Mucosa of rectum (tissue), 2 donors: Measurements from ENCODE around the gene SOX6.

ENCODE experiments used
- H3K27ac ChIP-seq, 2 donors: one replicate each; pipeline ENCODE4 v1.7.0; 2013; ENCODE audit warnings: inconsistent platforms in 2 of 2, low read depth in 2 of 2, low read length in 2 of 2
- H3K27me3 ChIP-seq, 2 donors: one replicate each; pipeline ENCODE4 v1.7.0; 2013; ENCODE audit warnings: low read length in 2 of 2; ENCODE audit not compliant: control insufficient read depth in 2 of 2, insufficient read depth in 2 of 2
- H3K36me3 ChIP-seq, 2 donors: one replicate each; pipeline ENCODE4 v1.7.0; 2013; ENCODE audit warnings: low read length in 2 of 2; ENCODE audit not compliant: control insufficient read depth in 2 of 2, insufficient read depth in 2 of 2
- H3K4me1 ChIP-seq, 2 donors: one replicate each; pipeline ENCODE4 v1.7.0; 2013; ENCODE audit warnings: low read length in 2 of 2, mild to moderate bottlenecking in 1 of 2; ENCODE audit not compliant: control insufficient read depth in 2 of 2, insufficient read depth in 2 of 2
- H3K4me3 ChIP-seq, 2 donors: one replicate each; pipeline ENCODE4 v1.7.0; 2013; ENCODE audit warnings: low read length in 2 of 2
- H3K9ac ChIP-seq, 2 donors: one replicate each; pipeline ENCODE4 v1.7.0; 2013; ENCODE audit warnings: low read length in 2 of 2, low read depth in 1 of 2, mild to moderate bottlenecking in 1 of 2
- H3K9me3 ChIP-seq, 2 donors: one replicate each; pipeline ENCODE4 v1.7.0; 2013; ENCODE audit warnings: low read length in 2 of 2; ENCODE audit not compliant: control insufficient read depth in 2 of 2
- donor health status: healthy.
- donor health status: Normal muscosa, but diverticular disease.

Gene SOX6

DNA sequence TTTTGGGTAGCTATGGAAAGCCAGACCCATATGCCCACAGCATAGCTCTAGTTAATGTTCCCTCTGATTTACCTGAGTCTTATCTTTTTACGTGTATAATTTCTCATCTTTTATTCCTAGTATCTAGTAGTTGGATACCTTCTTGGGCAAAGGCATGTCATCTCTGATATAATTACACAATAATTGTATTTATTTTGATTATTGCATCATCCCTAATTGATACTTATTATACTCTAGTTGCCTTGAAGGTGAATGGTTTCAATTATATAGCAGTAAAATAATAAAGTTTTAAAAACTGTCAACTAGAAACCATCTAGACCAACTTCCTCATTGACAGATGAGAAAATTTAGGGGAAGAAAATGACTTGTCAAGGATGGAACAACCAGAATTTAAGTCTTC, 347.3 kb downstream of the SOX6 start:
- H3K27ac ChIP-seq, result no peak overlapping the region
- H3K4me1 ChIP-seq, result no peaks in the 10 kb centered on the region
- no peaks in the 10 kb centered on the region for H3K36me3 ChIP-seq
- H3K9ac ChIP-seq, result no peak overlapping the region
- no peaks in the 10 kb centered on the region for H3K9me3 ChIP-seq
- no peak overlapping the region for H3K4me3 ChIP-seq
- H3K27me3 ChIP-seq, result no peaks in the 10 kb centered on the region

DNA sequence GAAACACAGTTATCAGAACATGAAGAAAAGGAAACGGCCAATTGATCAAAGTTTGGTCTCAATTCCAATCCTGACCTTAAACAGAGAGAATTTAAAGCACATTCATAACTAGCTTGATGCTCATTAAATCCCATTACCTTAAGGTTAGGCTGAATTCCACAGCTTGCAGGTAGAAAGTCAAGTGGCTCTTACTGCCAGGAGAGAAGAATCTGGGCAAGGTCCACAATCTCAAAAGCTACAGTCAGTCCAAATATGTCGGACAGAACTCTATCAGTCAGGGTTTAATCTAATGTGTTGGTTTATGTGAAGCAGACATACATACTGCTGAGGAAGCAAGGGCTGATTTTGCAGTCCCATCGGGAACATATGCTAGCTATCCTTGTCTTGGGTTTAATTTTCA, 348.8 kb downstream of the SOX6 start:
- Histone ChIP-seq H3K9ac (no peak overlapping the region), H3K27ac (no peak overlapping the region), H3K36me3 (no peaks in the 10 kb centered on the region), H3K27me3 (no peaks in the 10 kb centered on the region), H3K4me3 (no peak overlapping the region), H3K4me1 (no peaks in the 10 kb centered on the region), H3K9me3 (no peaks in the 10 kb centered on the region)

DNA sequence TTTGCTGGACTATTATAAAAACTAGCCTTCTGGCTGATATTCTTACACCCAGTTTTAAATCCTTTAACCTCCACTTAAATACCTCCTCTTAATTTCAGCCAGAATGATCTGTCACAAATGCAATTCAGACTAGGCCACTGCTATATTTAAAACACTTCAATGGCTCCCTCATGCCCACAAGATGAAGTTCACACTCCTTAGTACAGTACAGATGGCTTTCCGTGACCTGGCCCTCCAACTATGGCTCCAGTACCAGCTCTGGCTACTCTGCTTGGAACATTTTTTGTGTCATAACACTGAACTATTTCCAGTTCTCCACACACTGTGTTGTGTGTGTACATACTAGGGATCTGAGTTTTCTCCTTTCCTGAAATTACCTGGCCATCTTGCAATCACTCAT, 353.4 kb downstream of the SOX6 start:
- no peak overlapping the region for H3K4me3 ChIP-seq
- H3K9me3 ChIP-seq, result no peaks in the 10 kb centered on the region
- H3K27ac ChIP-seq, result no peak overlapping the region
- H3K4me1 ChIP-seq, result peaks cover 0 to 3% of the 10 kb centered on the region in 2 donors
- no peaks in the 10 kb centered on the region for H3K27me3 ChIP-seq
- no peaks in the 10 kb centered on the region for H3K36me3 ChIP-seq
- no peak overlapping the region for H3K9ac ChIP-seq

DNA sequence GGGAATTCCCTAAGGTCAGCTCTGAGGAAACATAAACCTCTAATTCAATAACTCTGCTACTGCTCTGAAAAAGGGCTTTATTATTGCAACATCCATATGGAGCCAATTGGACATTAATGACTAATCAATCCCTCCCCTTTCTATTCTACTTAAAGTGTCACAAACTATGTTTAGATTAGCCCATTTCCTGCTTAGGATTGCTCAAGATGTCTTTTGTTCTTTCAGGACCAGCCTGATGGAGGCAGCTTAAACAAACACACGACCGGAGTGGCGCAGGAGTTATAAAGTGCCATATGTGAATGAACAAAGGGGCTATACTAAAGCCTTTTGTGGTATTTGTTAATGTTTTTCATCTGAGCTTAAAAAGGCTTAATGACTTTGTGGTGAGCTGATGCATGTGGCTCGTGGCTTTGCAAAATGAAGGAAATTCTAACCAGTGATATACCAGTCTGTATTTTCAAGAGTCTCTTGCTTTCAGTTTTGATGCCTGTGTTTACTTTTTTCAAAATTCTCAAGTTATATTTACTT, 354.4 kb downstream of the SOX6 start:
- H3K4me1 ChIP-seq, result peaks cover 0 to 3% of the 10 kb centered on the region in 2 donors
- H3K4me3 ChIP-seq, result no peak overlapping the region
- no peaks in the 10 kb centered on the region for H3K27me3 ChIP-seq
- H3K9me3 ChIP-seq, result no peaks in the 10 kb centered on the region
- H3K36me3 ChIP-seq, result no peaks in the 10 kb centered on the region
- no peak overlapping the region for H3K27ac ChIP-seq
- no peak overlapping the region for H3K9ac ChIP-seq

DNA sequence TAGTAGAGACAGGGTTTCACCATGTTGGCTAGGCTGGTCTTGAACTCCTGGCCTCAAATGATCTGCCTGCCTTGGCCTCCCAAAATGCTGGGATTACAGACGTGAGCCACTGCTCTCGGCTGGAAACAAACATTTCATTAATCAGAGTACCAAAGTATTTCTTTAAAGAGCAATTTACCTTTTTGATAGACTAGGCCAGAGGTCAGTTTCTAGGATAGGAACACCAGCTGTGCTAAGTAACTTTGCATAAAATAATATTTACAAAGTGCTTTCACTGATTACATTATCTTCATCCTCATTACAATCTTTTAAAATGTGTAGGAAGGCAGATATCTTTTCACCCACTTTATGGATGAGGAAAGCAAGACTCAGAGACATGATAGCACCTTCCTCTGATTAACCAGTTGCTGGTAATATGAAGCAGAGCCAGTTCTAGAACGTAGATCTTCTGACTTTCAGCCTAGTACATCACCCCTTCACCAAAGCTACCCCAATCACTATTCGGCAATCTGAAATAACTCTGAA, 355.2 kb downstream of the SOX6 start:
- Histone ChIP-seq H3K27me3 (no peaks in the 10 kb centered on the region), H3K9ac (no peak overlapping the region), H3K36me3 (no peaks in the 10 kb centered on the region), H3K9me3 (no peaks in the 10 kb centered on the region), H3K27ac (no peak overlapping the region), H3K4me3 (no peak overlapping the region), H3K4me1 (peaks cover 0 to 3% of the 10 kb centered on the region in 2 donors)

DNA sequence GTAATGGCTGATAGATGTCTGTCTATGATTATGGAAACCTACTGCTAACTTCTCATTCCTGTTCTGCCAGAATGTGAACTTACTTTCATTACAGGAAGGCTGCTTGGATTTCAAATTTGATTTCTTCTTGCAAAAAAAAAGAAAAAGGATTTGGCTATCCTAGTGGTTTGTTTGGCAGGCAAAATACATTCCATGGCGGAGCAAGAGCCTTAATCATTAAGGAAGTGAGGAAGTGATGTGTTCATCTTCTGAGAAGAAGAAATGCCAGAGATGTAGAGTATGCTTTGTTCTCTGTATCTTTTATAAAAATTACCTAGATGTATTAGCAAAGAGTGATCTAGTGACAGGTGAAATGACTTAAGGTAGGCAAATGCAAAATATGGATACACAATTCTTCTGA, 356.3 kb downstream of the SOX6 start:
- no peaks in the 10 kb centered on the region for H3K9me3 ChIP-seq
- no peaks in the 10 kb centered on the region for H3K27me3 ChIP-seq
- H3K4me3 ChIP-seq, result no peak overlapping the region
- peaks cover 0 to 3% of the 10 kb centered on the region in 2 donors for H3K4me1 ChIP-seq
- H3K9ac ChIP-seq, result no peak overlapping the region
- H3K27ac ChIP-seq, result no peak overlapping the region
- H3K36me3 ChIP-seq, result no peaks in the 10 kb centered on the region

DNA sequence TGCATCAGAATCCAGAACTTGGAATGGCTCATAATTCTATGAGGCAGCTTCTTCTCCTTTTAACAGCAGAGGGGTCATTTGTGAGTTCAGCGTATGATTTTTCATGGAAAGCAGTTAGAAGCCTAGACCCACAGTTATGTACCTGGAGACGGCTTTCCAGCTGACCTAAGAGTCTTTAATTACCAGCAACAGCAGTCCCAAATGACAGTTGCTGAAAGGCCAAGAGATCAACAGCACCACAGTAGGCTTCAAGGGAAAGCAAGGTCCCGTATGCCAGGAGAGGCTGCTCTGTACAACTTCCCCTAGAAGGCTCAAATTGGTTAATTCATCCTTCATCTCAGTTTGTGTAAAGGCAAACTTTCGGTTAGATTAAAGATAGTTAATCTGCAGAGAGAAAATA, 363.0 kb downstream of the SOX6 start:
- H3K9ac ChIP-seq, result no peak overlapping the region
- no peak overlapping the region for H3K4me3 ChIP-seq
- no peaks in the 10 kb centered on the region for H3K4me1 ChIP-seq
- no peaks in the 10 kb centered on the region for H3K36me3 ChIP-seq
- no peaks in the 10 kb centered on the region for H3K9me3 ChIP-seq
- H3K27ac ChIP-seq, result no peak overlapping the region
- no peaks in the 10 kb centered on the region for H3K27me3 ChIP-seq

DNA sequence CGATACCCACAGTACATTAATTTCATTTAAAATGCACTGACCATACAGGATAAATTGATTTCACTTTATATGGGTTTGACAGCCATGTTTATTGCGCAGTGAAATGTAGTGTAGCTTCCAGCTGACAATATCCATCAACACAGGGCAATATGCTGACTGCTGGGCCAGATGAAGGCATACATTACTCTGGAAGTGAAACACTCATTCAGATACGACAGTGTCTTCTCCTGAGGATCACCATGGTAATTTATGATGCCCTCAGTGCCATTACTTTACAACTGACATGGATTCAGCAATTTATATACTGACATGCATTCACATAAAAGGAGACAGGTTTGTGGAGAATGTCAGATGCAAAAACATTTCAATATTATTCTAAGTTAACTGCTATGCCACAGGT, 365.1 kb downstream of the SOX6 start:
- Histone ChIP-seq H3K4me3 (no peak overlapping the region), H3K27ac (no peak overlapping the region)

DNA sequence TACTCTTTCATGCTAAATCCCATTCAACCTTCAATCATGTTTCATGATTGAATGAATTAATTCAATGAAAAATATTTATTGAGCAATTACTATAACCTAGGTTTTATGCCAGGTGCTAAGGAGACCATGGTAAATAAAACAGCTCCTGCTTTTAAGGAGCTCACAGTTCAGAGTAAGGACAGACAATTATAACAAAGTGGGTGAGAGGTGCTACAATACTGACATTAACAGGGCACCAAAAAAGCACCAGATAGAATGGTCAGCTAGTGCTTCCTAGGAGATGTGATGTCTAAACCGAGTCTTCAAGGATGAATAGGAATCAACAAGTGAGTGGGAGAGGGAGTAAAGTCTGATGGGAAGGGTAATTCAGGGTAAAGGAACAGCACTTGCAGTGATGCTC, 366.7 kb downstream of the SOX6 start:
- Histone ChIP-seq H3K4me3 (no peak overlapping the region), H3K36me3 (no peaks in the 10 kb centered on the region), H3K9me3 (no peaks in the 10 kb centered on the region), H3K4me1 (no peaks in the 10 kb centered on the region), H3K27me3 (no peaks in the 10 kb centered on the region), H3K27ac (no peak overlapping the region), H3K9ac (no peak overlapping the region)

More for the DNA sequence above, 365.1 kb downstream of the SOX6 start:
- Histone ChIP-seq H3K36me3 (no peaks in the 10 kb centered on the region), H3K4me1 (no peaks in the 10 kb centered on the region), H3K27me3 (no peaks in the 10 kb centered on the region), H3K9me3 (no peaks in the 10 kb centered on the region), H3K9ac (no peak overlapping the region)

DNA sequence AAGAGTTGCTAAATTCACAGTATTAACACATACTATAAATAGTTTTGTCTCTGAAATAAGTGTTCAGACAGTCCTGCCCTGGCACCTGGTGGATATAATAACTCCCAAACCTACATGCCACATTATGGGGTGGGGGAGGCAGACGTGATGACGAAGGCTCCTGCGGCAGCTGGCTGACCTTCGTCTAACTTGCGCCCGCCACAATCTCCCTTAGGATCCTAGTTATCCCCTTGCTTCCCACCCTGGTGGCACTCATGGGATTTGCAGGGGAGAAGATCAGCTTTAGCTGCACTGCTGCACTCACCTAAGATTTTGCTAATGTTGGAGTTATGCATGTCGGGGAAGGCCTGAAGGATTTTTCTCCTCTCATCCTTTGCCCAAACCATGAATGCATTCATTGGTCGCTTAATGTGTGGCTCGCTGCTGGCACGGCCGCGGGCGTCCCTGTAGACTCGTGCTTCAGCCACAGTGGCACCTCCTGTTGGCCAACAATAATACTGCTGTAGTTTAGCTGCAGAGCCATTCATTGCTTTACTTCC, 367.6 kb downstream of the SOX6 start:
- H3K27me3 ChIP-seq, result no peaks in the 10 kb centered on the region
- no peaks in the 10 kb centered on the region for H3K9me3 ChIP-seq
- H3K4me3 ChIP-seq, result no peak overlapping the region
- H3K9ac ChIP-seq, result no peak overlapping the region
- H3K4me1 ChIP-seq, result no peaks in the 10 kb centered on the region
- no peaks in the 10 kb centered on the region for H3K36me3 ChIP-seq
- H3K27ac ChIP-seq, result no peak overlapping the region
